GM23338 (cell line): ENCODE data around the gene DNAH8. TPM values are rescaled to one million over a fixed set of nuclear protein-coding genes. Genes with fewer than 3 reads are reported as not detected.

Experiments used
- ATAC-seq: fragments of 200-7000 bp; cut with Tn5 transposase; 3 replicates; pipeline ENCODE4 v1.9.1; 2020
- DNase-seq: peaks from one replicate; pipeline ENCODE4 v3.0.0-alpha.2; 2015; ENCODE audit warnings: low spot score
- H2AFZ ChIP-seq: fragments of 200-600 bp; sonication (generic); 2 replicates; pipeline ENCODE4 v1.8.0; 2016; ENCODE audit warnings: antibody characterized with exemption, mild to moderate bottlenecking, moderate library complexity
- H3F3A ChIP-seq: fragments of 200-600 bp; sonication (generic); replicated peaks from 2 replicates; pipeline ENCODE4 v1.8.0; 2017; ENCODE audit warnings: antibody characterized with exemption, mixed run types, low read depth
- H3K27ac ChIP-seq: fragments of 200-600 bp; sonication (generic); 2 replicates; pipeline ENCODE4 v1.6.1; 2016; ENCODE audit warnings: low read depth
- H3K27me3 ChIP-seq: fragments of 200-600 bp; sonication (generic); 2 replicates; pipeline ENCODE4 v1.8.0; 2016; ENCODE audit warnings: mild to moderate bottlenecking, mixed run types, moderate library complexity; ENCODE audit not compliant: insufficient read depth
- H3K36me3 ChIP-seq: fragments of 200-600 bp; sonication (generic); 2 replicates; pipeline ENCODE4 v1.8.0; 2016; ENCODE audit warnings: mild to moderate bottlenecking; ENCODE audit not compliant: insufficient read depth
- H3K4me1 ChIP-seq: fragments of 200-600 bp; sonication (generic); 2 replicates; pipeline ENCODE4 v1.8.0; 2016; ENCODE audit warnings: mild to moderate bottlenecking, moderate library complexity; ENCODE audit not compliant: insufficient read depth
- H3K4me2 ChIP-seq: fragments of 200-600 bp; sonication (generic); 2 replicates; pipeline ENCODE4 v1.7.1; 2017; ENCODE audit warnings: mixed run types
- H3K4me3 ChIP-seq: fragments of 200-600 bp; sonication (generic); 2 replicates; pipeline ENCODE4 v1.6.1; 2016; ENCODE audit warnings: mixed run types
- H3K79me2 ChIP-seq: fragments of 200-600 bp; sonication (generic); replicated peaks from 2 replicates; pipeline ENCODE4 v1.8.0; 2017; ENCODE audit warnings: mild to moderate bottlenecking; ENCODE audit not compliant: insufficient read depth
- H3K9me2 ChIP-seq: fragments of 200-600 bp; sonication (generic); 2 replicates; pipeline ENCODE4 v1.8.0; 2017; ENCODE audit not compliant: insufficient read depth
- H4K20me1 ChIP-seq: fragments of 200-600 bp; sonication (generic); replicated peaks from 2 replicates; pipeline ENCODE4 v1.8.0; 2017; ENCODE audit warnings: mild to moderate bottlenecking; ENCODE audit not compliant: insufficient read depth
- H3K27ac Mint-ChIP-seq: 2 replicates; pipeline ENCODE4 v1.8.0; 2020; ENCODE audit warnings: inconsistent platforms, mild to moderate bottlenecking, moderate library complexity, mixed read lengths
- H3K27me3 Mint-ChIP-seq: 3 replicates; pipeline ENCODE4 v1.8.0; 2022; ENCODE audit warnings: low read depth, mild to moderate bottlenecking, moderate library complexity, mixed read lengths, inconsistent platforms; ENCODE audit not compliant: insufficient read depth, poor library complexity
- H3K36me3 Mint-ChIP-seq: 3 replicates; pipeline ENCODE4 v1.8.0; 2021; ENCODE audit warnings: low read depth, mild to moderate bottlenecking, inconsistent platforms, moderate library complexity, mixed read lengths
- H3K4me1 Mint-ChIP-seq: 3 replicates; pipeline ENCODE4 v1.8.0; 2020; ENCODE audit warnings: mild to moderate bottlenecking, inconsistent platforms, mixed read lengths
- H3K4me3 Mint-ChIP-seq: 3 replicates; pipeline ENCODE4 v1.8.0; 2021; ENCODE audit warnings: moderate library complexity, mild to moderate bottlenecking, inconsistent platforms, mixed read lengths
- H3K9me3 Mint-ChIP-seq: 3 replicates; pipeline ENCODE4 v1.8.0; 2020; ENCODE audit warnings: moderate library complexity, mild to moderate bottlenecking, inconsistent platforms, mixed read lengths
- CREB1 ChIP-seq: fragments of 250-450 bp; sonication (Bioruptor Pico); IDR thresholded peaks from 2 replicates; pipeline ENCODE4 v1.5.0; 2020; ENCODE audit warnings: low read depth, mild to moderate bottlenecking, moderate library complexity
- EZH2 ChIP-seq: fragments of 200-600 bp; sonication (generic); IDR thresholded peaks from one replicate; pipeline ENCODE4 v1.8.0; 2017; ENCODE audit warnings: antibody characterized with exemption, mild to moderate bottlenecking, low read depth; ENCODE audit not compliant: unreplicated experiment
- EZH2phosphoT487 ChIP-seq: fragments of 200-600 bp; sonication (generic); IDR thresholded peaks from one replicate; pipeline ENCODE4 v1.8.1; 2018; ENCODE audit warnings: antibody characterized with exemption; ENCODE audit not compliant: unreplicated experiment
- JUNB ChIP-seq: IDR thresholded peaks from one replicate; pipeline ENCODE4 v1.6.1; 2016; ENCODE audit warnings: antibody characterized with exemption; ENCODE audit not compliant: unreplicated experiment
- NANOG ChIP-seq: IDR thresholded peaks from 2 replicates; pipeline ENCODE4 v1.6.1; 2016; ENCODE audit warnings: antibody characterized with exemption, borderline replicate concordance
- POLR2AphosphoS5 ChIP-seq: IDR thresholded peaks from 2 replicates; pipeline ENCODE4 v1.6.1; 2016; ENCODE audit warnings: antibody characterized with exemption, low read depth
- STAT1 ChIP-seq: IDR thresholded peaks from one replicate; pipeline ENCODE4 v1.6.1; 2016; ENCODE audit warnings: antibody characterized with exemption; ENCODE audit not compliant: unreplicated experiment
- ZNF114 ChIP-seq: fragments of 250-450 bp; sonication (Bioruptor Pico); IDR thresholded peaks from 2 replicates; pipeline ENCODE4 v1.5.0; 2020; ENCODE audit warnings: mild to moderate bottlenecking, moderate library complexity
- ZNF331 ChIP-seq: fragments of 250-450 bp; sonication (Bioruptor Pico); IDR thresholded peaks from 2 replicates; pipeline ENCODE4 v1.5.0; 2020; ENCODE audit warnings: low read depth, mild to moderate bottlenecking, moderate library complexity
- ZNF462 ChIP-seq: fragments of 250-450 bp; sonication (Bioruptor Pico); IDR thresholded peaks from 2 replicates; pipeline ENCODE4 v1.5.0; 2020; ENCODE audit warnings: mild to moderate bottlenecking, moderate library complexity
- polyA plus RNA-seq: library from polyadenylated mRNA; unstranded; fragments of >200 nt; fragmentation: Nextera tagmentation; extraction: Ambion mirVana; gene quantifications from 2 replicates; pipeline ENCODE4 v1.2.1, GENCODE V29; 2016
- total RNA-seq: library from RNA; depleted of rRNA; stranded (reverse); fragments of >200 nt; shearing (Covaris generic); gene quantifications from 2 replicates; pipeline ENCODE4 v1.2.3, GENCODE V29; 2014
- TF ChIP-seq, protein P1 (sequence below): IDR thresholded peaks from one replicate; pipeline ENCODE4 v1.6.1; 2018; ENCODE audit warnings: antibody characterized with exemption; ENCODE audit not compliant: unreplicated experiment
- TF ChIP-seq, protein P2 (sequence below): IDR thresholded peaks from 2 replicates; pipeline ENCODE4 v1.6.1; 2016; ENCODE audit warnings: antibody characterized with exemption
- TF ChIP-seq, protein P3 (sequence below), 2 experiments: fragments of 200-600 bp in 1 of 2; sonication (generic) in 1 of 2; conservative IDR thresholded peaks; 2 replicates each; pipeline versions ENCODE4 v1.5.1 to v1.6.1; 2016 to 2017; ENCODE audit warnings: antibody characterized with exemption in 2 of 2, low read depth in 2 of 2, mild to moderate bottlenecking in 2 of 2, moderate library complexity in 1 of 2

Gene DNAH8
- total and polyA plus RNA-seq, 2 experiments from 2014 or later = 0.02 TPM; not detected in 1

GRCh38 chr6:38684237-38684636 lies 30.9 kb upstream of the DNAH8 start:
- no peak overlapping the region for H3K4me3 Mint-ChIP-seq
- TF ChIP-seq EZH2 (no peak), CREB1 (CRISPR knock-in tag) (no peak), NANOG (no peak), POLR2AphosphoS5 (no peak), ZNF331 (CRISPR knock-in tag) (no peak), ZNF114 (CRISPR knock-in tag) (no peak), STAT1 (no peak), EZH2phosphoT487 (no peak), ZNF462 (CRISPR knock-in tag) (no peak), JUNB (no peak)
- TF ChIP-seq, protein P1, sequence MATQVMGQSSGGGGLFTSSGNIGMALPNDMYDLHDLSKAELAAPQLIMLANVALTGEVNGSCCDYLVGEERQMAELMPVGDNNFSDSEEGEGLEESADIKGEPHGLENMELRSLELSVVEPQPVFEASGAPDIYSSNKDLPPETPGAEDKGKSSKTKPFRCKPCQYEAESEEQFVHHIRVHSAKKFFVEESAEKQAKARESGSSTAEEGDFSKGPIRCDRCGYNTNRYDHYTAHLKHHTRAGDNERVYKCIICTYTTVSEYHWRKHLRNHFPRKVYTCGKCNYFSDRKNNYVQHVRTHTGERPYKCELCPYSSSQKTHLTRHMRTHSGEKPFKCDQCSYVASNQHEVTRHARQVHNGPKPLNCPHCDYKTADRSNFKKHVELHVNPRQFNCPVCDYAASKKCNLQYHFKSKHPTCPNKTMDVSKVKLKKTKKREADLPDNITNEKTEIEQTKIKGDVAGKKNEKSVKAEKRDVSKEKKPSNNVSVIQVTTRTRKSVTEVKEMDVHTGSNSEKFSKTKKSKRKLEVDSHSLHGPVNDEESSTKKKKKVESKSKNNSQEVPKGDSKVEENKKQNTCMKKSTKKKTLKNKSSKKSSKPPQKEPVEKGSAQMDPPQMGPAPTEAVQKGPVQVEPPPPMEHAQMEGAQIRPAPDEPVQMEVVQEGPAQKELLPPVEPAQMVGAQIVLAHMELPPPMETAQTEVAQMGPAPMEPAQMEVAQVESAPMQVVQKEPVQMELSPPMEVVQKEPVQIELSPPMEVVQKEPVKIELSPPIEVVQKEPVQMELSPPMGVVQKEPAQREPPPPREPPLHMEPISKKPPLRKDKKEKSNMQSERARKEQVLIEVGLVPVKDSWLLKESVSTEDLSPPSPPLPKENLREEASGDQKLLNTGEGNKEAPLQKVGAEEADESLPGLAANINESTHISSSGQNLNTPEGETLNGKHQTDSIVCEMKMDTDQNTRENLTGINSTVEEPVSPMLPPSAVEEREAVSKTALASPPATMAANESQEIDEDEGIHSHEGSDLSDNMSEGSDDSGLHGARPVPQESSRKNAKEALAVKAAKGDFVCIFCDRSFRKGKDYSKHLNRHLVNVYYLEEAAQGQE = no peak
- TF ChIP-seq, protein P2, sequence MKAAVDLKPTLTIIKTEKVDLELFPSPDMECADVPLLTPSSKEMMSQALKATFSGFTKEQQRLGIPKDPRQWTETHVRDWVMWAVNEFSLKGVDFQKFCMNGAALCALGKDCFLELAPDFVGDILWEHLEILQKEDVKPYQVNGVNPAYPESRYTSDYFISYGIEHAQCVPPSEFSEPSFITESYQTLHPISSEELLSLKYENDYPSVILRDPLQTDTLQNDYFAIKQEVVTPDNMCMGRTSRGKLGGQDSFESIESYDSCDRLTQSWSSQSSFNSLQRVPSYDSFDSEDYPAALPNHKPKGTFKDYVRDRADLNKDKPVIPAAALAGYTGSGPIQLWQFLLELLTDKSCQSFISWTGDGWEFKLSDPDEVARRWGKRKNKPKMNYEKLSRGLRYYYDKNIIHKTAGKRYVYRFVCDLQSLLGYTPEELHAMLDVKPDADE = no peak
- TF ChIP-seq, protein P3, sequence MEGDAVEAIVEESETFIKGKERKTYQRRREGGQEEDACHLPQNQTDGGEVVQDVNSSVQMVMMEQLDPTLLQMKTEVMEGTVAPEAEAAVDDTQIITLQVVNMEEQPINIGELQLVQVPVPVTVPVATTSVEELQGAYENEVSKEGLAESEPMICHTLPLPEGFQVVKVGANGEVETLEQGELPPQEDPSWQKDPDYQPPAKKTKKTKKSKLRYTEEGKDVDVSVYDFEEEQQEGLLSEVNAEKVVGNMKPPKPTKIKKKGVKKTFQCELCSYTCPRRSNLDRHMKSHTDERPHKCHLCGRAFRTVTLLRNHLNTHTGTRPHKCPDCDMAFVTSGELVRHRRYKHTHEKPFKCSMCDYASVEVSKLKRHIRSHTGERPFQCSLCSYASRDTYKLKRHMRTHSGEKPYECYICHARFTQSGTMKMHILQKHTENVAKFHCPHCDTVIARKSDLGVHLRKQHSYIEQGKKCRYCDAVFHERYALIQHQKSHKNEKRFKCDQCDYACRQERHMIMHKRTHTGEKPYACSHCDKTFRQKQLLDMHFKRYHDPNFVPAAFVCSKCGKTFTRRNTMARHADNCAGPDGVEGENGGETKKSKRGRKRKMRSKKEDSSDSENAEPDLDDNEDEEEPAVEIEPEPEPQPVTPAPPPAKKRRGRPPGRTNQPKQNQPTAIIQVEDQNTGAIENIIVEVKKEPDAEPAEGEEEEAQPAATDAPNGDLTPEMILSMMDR (conservative IDR thresholded peaks at IDR 0.05; ENCODE audit: low read depth in 2 of 2) = no peak
- no peaks in the 10 kb centered on the region for H3K9me3 Mint-ChIP-seq
- ATAC-seq = no peak
- Histone ChIP-seq H3F3A (no peaks in the 10 kb centered on the region), H3K79me2 (peaks cover 35% of the 10 kb centered on the region), H3K4me1 (no peaks in the 10 kb centered on the region), H2AFZ (no peak overlapping the region), H3K27me3 (no peaks in the 10 kb centered on the region), H3K9me2 (no peaks in the 10 kb centered on the region), H4K20me1 (peaks cover 34% of the 10 kb centered on the region), H3K4me2 (no peak overlapping the region), H3K27ac (no peak overlapping the region), H3K36me3 (peaks cover 23% of the 10 kb centered on the region; the same call in 1 of the 2 replicates), H3K4me3 (no peak overlapping the region)
- peaks cover 5% of the 10 kb centered on the region for H3K4me1 Mint-ChIP-seq
- DNase-seq = no peak
- H3K27me3 Mint-ChIP-seq = no peaks in the 10 kb centered on the region
- no peak overlapping the region for H3K27ac Mint-ChIP-seq
- H3K36me3 Mint-ChIP-seq = peaks cover 32% of the 10 kb centered on the region
